Pancreas (tissue), 10 donors: ENCODE measurements around the gene SKIC8. TPM values are rescaled to one million over a fixed set of nuclear protein-coding genes. Genes with fewer than 3 reads are reported as not detected.

Experiments
- ATAC-seq, 4 donors: fragments of 200-7000 bp; cut with Tn5 transposase; one replicate each; pipeline versions ENCODE4 v1.8.0 to v1.9.1; 2020; ENCODE audit warnings: mild to moderate bottlenecking in 4 of 4, moderate library complexity in 4 of 4
- DNase-seq, 6 donors: peaks; one replicate each; pipeline ENCODE4 v3.0.0-alpha.2; 2020
- FAIRE-seq: peaks from 2 replicates; lab custom pipeline; 2012; peaks lifted over from hg19 to GRCh38; lab: Jason Lieb, UNC
- H3K27ac ChIP-seq, 4 donors: fragments of 200-600 bp; sonication (generic); 1 replicate in 3 of 4; 2 replicates in 1 of 4; pipeline versions ENCODE4 v1.5.0 to v1.8.0; 2020
- H3K27me3 ChIP-seq, 4 donors: fragments of 200-600 bp; one replicate each; pipeline ENCODE4 v1.8.0; 2021
- H3K36me3 ChIP-seq, 3 donors: fragments of 200-600 bp; sonication (generic) in 1 of 3; one replicate each; pipeline versions ENCODE4 v1.5.0 to v1.8.0; 2020 to 2021
- H3K4me1 ChIP-seq, 3 donors: fragments of 200-600 bp; one replicate each; pipeline ENCODE4 v1.8.0; 2021
- H3K4me3 ChIP-seq, 4 donors: fragments of 200-600 bp; sonication (generic) in 2 of 4; one replicate each; pipeline versions ENCODE4 v1.5.0 to v1.8.0; 2020 to 2021
- H3K9me3 ChIP-seq, 4 donors: fragments of 200-600 bp; one replicate each; pipeline ENCODE4 v1.8.0; 2021
- WGBS, 2 donors: extraction: QIAGEN DNeasy Blood & Tissue Kit; methylation state at CpG; one replicate each; pipeline ENCODE4 v1.1.7; 2013; 5-methylcytosine and 5-hydroxymethylcytosine counted together
- intact Hi-C, 3 donors: fragments of 100-400 bp; cut with DNase I; formaldehyde crosslinking; loops; one replicate each; pipeline versions ENCODE4 v1.11.1 to v1.14.2; 2022
- polyA plus RNA-seq, 2 donors: library from polyadenylated mRNA; stranded (reverse); fragments of 200-250 nt; gene quantifications; one replicate each; pipeline ENCODE4 v1.2.3, GENCODE V29; 2013
- total RNA-seq, 6 donors: library from RNA; stranded (reverse); fragmentation: NEBNext Ultra II Directional in 4 of 6; extraction: Animal tissue kit (Norgen Biotek cat#: 25700) in 4 of 6; gene quantifications; one replicate each; pipeline versions ENCODE4 v1.2.1 to v1.2.4, GENCODE V29; 2021 to 2023
- TF ChIP-seq, protein P1 (sequence below), 4 donors: fragments of 200-600 bp; sonication (generic) in 3 of 4; IDR thresholded peaks; one replicate each; pipeline versions ENCODE4 v1.5.0 to v1.8.0; 2021; ENCODE audit warnings: antibody characterized with exemption in 4 of 4
- donor health status: healthy with polysubstance abuse.
- donor health status: DM: no; HTN: no; CAD: no; lungs with moderate emphysema.
- donor health status: DM: no; HTN: no; CAD: no.
- donor health status: control.
- donor health status: control.
- donor health status: Bipolar disorder and iron deficiency.
- donor health status: DM: yes; HTN: yes; CAD: no.
- donor health status: DM: no; HTN: no; CAD: no.
- donor health status: DM: no; HTN: no; CAD: no.
- donor health status: DM: yes; HTN: yes; CAD: no.

Gene SKIC8
- total and polyA plus RNA-seq, 8 donors: 17.2 to 44.6 (median 21.2) TPM

- H3K9me3 ChIP-seq: no peaks in the 10 kb centered on the region
- intact Hi-C loops: no loop called here
- H3K36me3 ChIP-seq: no peaks in the 10 kb centered on the region
- no peaks in the 10 kb centered on the region for H3K27me3 ChIP-seq
- no peak overlapping the region for H3K27ac ChIP-seq
- WGBS, 2 donors: 75 to 79% methylated on average over 11 of the region's 11 CpGs
- H3K4me1 ChIP-seq: no peaks in the 10 kb centered on the region
- no peak overlapping the region for H3K4me3 ChIP-seq
- DNase-seq: no peak
- no peak for ATAC-seq
- TF ChIP-seq, protein P1, sequence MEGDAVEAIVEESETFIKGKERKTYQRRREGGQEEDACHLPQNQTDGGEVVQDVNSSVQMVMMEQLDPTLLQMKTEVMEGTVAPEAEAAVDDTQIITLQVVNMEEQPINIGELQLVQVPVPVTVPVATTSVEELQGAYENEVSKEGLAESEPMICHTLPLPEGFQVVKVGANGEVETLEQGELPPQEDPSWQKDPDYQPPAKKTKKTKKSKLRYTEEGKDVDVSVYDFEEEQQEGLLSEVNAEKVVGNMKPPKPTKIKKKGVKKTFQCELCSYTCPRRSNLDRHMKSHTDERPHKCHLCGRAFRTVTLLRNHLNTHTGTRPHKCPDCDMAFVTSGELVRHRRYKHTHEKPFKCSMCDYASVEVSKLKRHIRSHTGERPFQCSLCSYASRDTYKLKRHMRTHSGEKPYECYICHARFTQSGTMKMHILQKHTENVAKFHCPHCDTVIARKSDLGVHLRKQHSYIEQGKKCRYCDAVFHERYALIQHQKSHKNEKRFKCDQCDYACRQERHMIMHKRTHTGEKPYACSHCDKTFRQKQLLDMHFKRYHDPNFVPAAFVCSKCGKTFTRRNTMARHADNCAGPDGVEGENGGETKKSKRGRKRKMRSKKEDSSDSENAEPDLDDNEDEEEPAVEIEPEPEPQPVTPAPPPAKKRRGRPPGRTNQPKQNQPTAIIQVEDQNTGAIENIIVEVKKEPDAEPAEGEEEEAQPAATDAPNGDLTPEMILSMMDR (IDR thresholded peaks at IDR 0.05): no peak
- FAIRE-seq: no peak
These were observed 65.9 kb downstream of the SKIC8 start for GRCh38 chr15:78233496-78233895.

Other genes with a start within 250 kb of the SKIC8 start
- gene TBC1D2B, start 221.9 kb downstream of the SKIC8 start, total RNA-seq: 10 to 100 TPM; 16.1 to 35.8 (median 27.0) TPM
- gene TBC1D2B, start 221.9 kb downstream of the SKIC8 start, polyA plus RNA-seq: 10 to 100 TPM; 13.4 to 13.8 TPM
- 1 to 10 TPM in 1 of 6 donors, under 1 TPM in 4, not detected in 1; 0.04 to 1.8 (median 0.14) TPM for gene SH2D7, start 207.0 kb downstream of the SKIC8 start, total RNA-seq
- under 1 TPM; 0.15 to 0.19 TPM for gene SH2D7, start 207.0 kb downstream of the SKIC8 start, polyA plus RNA-seq
- 1 to 10 TPM; 2.6 to 5.1 (median 4.4) TPM for gene CIB2, start 168.2 kb downstream of the SKIC8 start, total RNA-seq
- gene CIB2, start 168.2 kb downstream of the SKIC8 start, polyA plus RNA-seq: 1 to 10 TPM; 1.5 to 3.3 TPM
- gene IDH3A, start 150.2 kb downstream of the SKIC8 start, total RNA-seq: 10 to 100 TPM; 18.9 to 32.1 (median 27.5) TPM
- 10 to 100 TPM; 10.2 to 22.4 TPM for gene IDH3A, start 150.2 kb downstream of the SKIC8 start, polyA plus RNA-seq
- gene ACSBG1, start 65.0 kb downstream of the SKIC8 start, total RNA-seq: under 1 TPM in 1 of 6 donors, not detected in 5; 0.04 TPM
- under 1 TPM; 0.04 to 0.12 TPM for gene ACSBG1, start 65.0 kb downstream of the SKIC8 start, polyA plus RNA-seq
- gene DNAJA4, start 35.0 kb downstream of the SKIC8 start, total RNA-seq: 1 to 10 TPM; 2.3 to 9.0 (median 4.4) TPM
- gene DNAJA4, start 35.0 kb downstream of the SKIC8 start, polyA plus RNA-seq: 10 to 100 TPM in 1 of 2 donors, 1 to 10 TPM in 1; 5.7 to 16.1 TPM
- under 1 TPM in 4 of 6 donors, not detected in 2; 0.20 to 0.60 (median 0.36) TPM for gene CRABP1, start 40.7 kb upstream of the SKIC8 start, total RNA-seq
- 10 to 100 TPM in 1 of 2 donors, not detected in 1; 11.8 TPM for gene CRABP1, start 40.7 kb upstream of the SKIC8 start, polyA plus RNA-seq
- gene IREB2, start 138.6 kb upstream of the SKIC8 start, total RNA-seq: 10 to 100 TPM; 18.2 to 34.0 (median 22.3) TPM
- 1 to 10 TPM; 5.7 to 7.8 TPM for gene IREB2, start 138.6 kb upstream of the SKIC8 start, polyA plus RNA-seq
- 1 to 10 TPM; 2.3 to 5.1 (median 2.8) TPM for gene HYKK, start 208.0 kb upstream of the SKIC8 start, total RNA-seq
- gene HYKK, start 208.0 kb upstream of the SKIC8 start, polyA plus RNA-seq: 1 to 10 TPM; 3.2 TPM
- 10 to 100 TPM; 24.6 to 63.1 (median 43.5) TPM for gene PSMA4, start 240.8 kb upstream of the SKIC8 start, total RNA-seq
- gene PSMA4, start 240.8 kb upstream of the SKIC8 start, polyA plus RNA-seq: 10 to 100 TPM; 67.0 to 84.1 TPM